HCT116 (cell line): ENCODE results near the gene HOMER1. TPM values are rescaled to one million over a fixed set of nuclear protein-coding genes. Genes with fewer than 3 reads are reported as not detected.

Source experiments
- ATAC-seq: fragments of 200-7000 bp; cut with Tn5 transposase; 2 replicates; pipeline ENCODE4 v1.9.1; 2020; ENCODE audit warnings: mild to moderate bottlenecking, moderate library complexity
- BruUV-seq: library from RNA; stranded (reverse); fragments of 400-500 nt; replicated peaks from 2 replicates; lab custom pipeline; 2021; lab: Mats Ljungman, UMichigan
- CTCF ChIA-PET: fragments of 300-600 bp; sonication (Branson Sonifier 250); formaldehyde crosslinking; loops from one replicate; lab custom pipeline; 2021; ENCODE audit warnings: antibody characterized with exemption; lab: Charles Lee
- POLR2A ChIA-PET: fragments of 300-600, 350-600 bp; sonication (Branson Sonifier 250); formaldehyde crosslinking; loops from one replicate; lab custom pipeline; 2021; ENCODE audit warnings: antibody characterized with exemption; lab: Charles Lee
- RAD21 ChIA-PET, 2 experiments: fragments of 300-600 bp; sonication (Branson Sonifier 250); formaldehyde crosslinking; loops; one replicate each; lab custom pipeline; 2023; ENCODE audit warnings: low total read pairs in 2 of 2; ENCODE audit not compliant: uncharacterized antibody in 2 of 2, unreplicated experiment in 2 of 2, low non-redundant PET in 1 of 2; lab: Charles Lee
- DNase-seq: peaks from one replicate; pipeline ENCODE4 v3.0.0-alpha.2; 2010; ENCODE audit warnings: low read depth, low spot score
- H2AFZ ChIP-seq: fragments of 200-600 bp; shearing (Covaris generic), sonication (generic); 2 replicates; pipeline ENCODE4 v1.6.1; 2017; ENCODE audit warnings: low read depth, mixed run types, mixed read lengths, antibody characterized with exemption, low read length; ENCODE audit not compliant: poor library complexity, severe bottlenecking
- H3K27ac ChIP-seq: 2 replicates; pipeline ENCODE4 v1.5.1; 2012; ENCODE audit warnings: low read depth, low read length
- H3K27me3 ChIP-seq: fragments of 200-600 bp; sonication (generic); 2 replicates; pipeline ENCODE4 v1.6.1; 2016; ENCODE audit warnings: mixed run types, low read length, mixed read lengths; ENCODE audit not compliant: insufficient read depth
- H3K36me3 ChIP-seq, 2 experiments: fragments of 200-500 bp in 1 of 2; fragments of 200-600 bp in 1 of 2; sonication (Bioruptor generic) in 1 of 2; sonication (generic) in 1 of 2; 2 replicates each; pipeline versions ENCODE4 v1.5.1 to v1.6.1; 2014 to 2016; ENCODE audit warnings: low read length in 2 of 2, inconsistent platforms in 1 of 2, mixed read lengths in 1 of 2, mixed run types in 1 of 2; ENCODE audit not compliant: insufficient read depth in 2 of 2, control insufficient read depth in 1 of 2
- H3K4me1 ChIP-seq, 2 experiments: fragments of 200-600 bp in 1 of 2; sonication (generic) in 1 of 2; 2 replicates each; pipeline versions ENCODE4 v1.5.1 to v1.6.1; 2012 to 2017; ENCODE audit warnings: low read length in 2 of 2, inconsistent platforms in 1 of 2, mild to moderate bottlenecking in 1 of 2, mixed read lengths in 1 of 2, mixed run types in 1 of 2, moderate library complexity in 1 of 2; ENCODE audit not compliant: insufficient read depth in 2 of 2, control insufficient read depth in 1 of 2
- H3K4me2 ChIP-seq: fragments of 200-600 bp; sonication (generic); 2 replicates; pipeline ENCODE4 v1.6.1; 2017; ENCODE audit warnings: mixed run types, low read length, mixed read lengths
- H3K4me3 ChIP-seq, 2 experiments: fragments of 200-600 bp in 1 of 2; sonication (generic) in 1 of 2; replicated peaks in 1 of 2; 2 replicates each; pipeline ENCODE4 v1.5.1; 2011 to 2016; ENCODE audit warnings: low read length in 2 of 2, control low read depth in 1 of 2, low read depth in 1 of 2, mild to moderate bottlenecking in 1 of 2, mixed read lengths in 1 of 2, mixed run types in 1 of 2
- H3K79me2 ChIP-seq: fragments of 200-600 bp; sonication (generic); 2 replicates; pipeline ENCODE4 v1.6.1; 2017; ENCODE audit warnings: mild to moderate bottlenecking, mixed run types, low read length, moderate library complexity, mixed read lengths; ENCODE audit not compliant: insufficient read depth
- H3K9ac ChIP-seq: fragments of 200-600 bp; sonication (generic); 2 replicates; pipeline ENCODE4 v1.6.1; 2016; ENCODE audit warnings: low read length, mixed read lengths
- H3K9me2 ChIP-seq: fragments of 200-600 bp; sonication (generic), shearing (Covaris generic); 2 replicates; pipeline ENCODE4 v1.6.1; 2017; ENCODE audit warnings: mixed run types, mild to moderate bottlenecking, moderate library complexity; ENCODE audit not compliant: insufficient read depth
- H3K9me3 ChIP-seq, 2 experiments: fragments of 200-500 bp in 1 of 2; fragments of 200-600 bp in 1 of 2; sonication (Bioruptor generic) in 1 of 2; sonication (generic) in 1 of 2; 2 replicates each; pipeline ENCODE4 v1.6.1; 2014 to 2017; ENCODE audit warnings: low read length in 2 of 2, mixed read lengths in 2 of 2, inconsistent platforms in 1 of 2, low read depth in 1 of 2, mild to moderate bottlenecking in 1 of 2, mixed run types in 1 of 2, moderate library complexity in 1 of 2; ENCODE audit not compliant: control insufficient read depth in 1 of 2, insufficient read depth in 1 of 2
- H4K20me1 ChIP-seq: fragments of 200-600 bp; sonication (generic), shearing (Covaris generic); 2 replicates; pipeline ENCODE4 v1.6.1; 2017; ENCODE audit warnings: mixed run types, mild to moderate bottlenecking, moderate library complexity; ENCODE audit not compliant: insufficient read depth
- CBX3 ChIP-seq: IDR thresholded peaks from 2 replicates; pipeline ENCODE4 v1.6.1; 2012; ENCODE audit warnings: low read depth
- CEBPB ChIP-seq: IDR thresholded peaks from 2 replicates; pipeline ENCODE4 v1.6.1; 2012; ENCODE audit warnings: low read depth
- ELF1 ChIP-seq: IDR thresholded peaks from 2 replicates; pipeline ENCODE4 v1.6.1; 2012; ENCODE audit warnings: low read depth, borderline replicate concordance
- JUND ChIP-seq: IDR thresholded peaks from 2 replicates; pipeline ENCODE4 v1.6.1; 2012
- MAX ChIP-seq: IDR thresholded peaks from 2 replicates; pipeline ENCODE4 v1.6.1; 2012
- YY1 ChIP-seq: IDR thresholded peaks from 2 replicates; pipeline ENCODE4 v1.6.1; 2011; ENCODE audit warnings: low read length, low read depth, moderate library complexity, mild to moderate bottlenecking; ENCODE audit not compliant: insufficient replicate concordance; ENCODE audit errors: extremely low read depth
- ZBTB33 ChIP-seq: IDR thresholded peaks from 2 replicates; pipeline ENCODE4 v1.6.1; 2011; ENCODE audit warnings: mild to moderate bottlenecking, low read length, moderate library complexity; ENCODE audit not compliant: insufficient replicate concordance; ENCODE audit errors: extremely low read depth
- ZNF274 ChIP-seq: fragments of 200-500 bp; sonication (Bioruptor generic); IDR thresholded peaks from 2 replicates; pipeline ENCODE4 v1.6.1; 2014; ENCODE audit warnings: mild to moderate bottlenecking, low read depth, low read length, inconsistent platforms
- intact Hi-C: fragments of 100-400 bp; cut with micrococcal nuclease; formaldehyde crosslinking; loops from 2 replicates; pipeline ENCODE4 v1.10.0; 2022
- total RNA-seq: library from RNA; stranded (reverse); gene quantifications from one replicate; pipeline ENCODE4 v1.2.1, GENCODE V29; 2021; ENCODE audit not compliant: unreplicated experiment

HOMER1 gene
- total RNA-seq, 1 experiment from 2014 or later = 21.4 TPM

- no peaks in the 10 kb centered on the region for H3K4me1 ChIP-seq
- no peak for DNase-seq
- POLR2A ChIA-PET = no interaction called here
- H4K20me1 ChIP-seq = peaks cover 3% of the 10 kb centered on the region; the same call in 1 of the 2 replicates
- peaks cover 12% of the 10 kb centered on the region for H3K79me2 ChIP-seq
- H3K9ac ChIP-seq = no peak overlapping the region
- H3K4me3 ChIP-seq = no peak overlapping the region
- no peak overlapping the region for H2AFZ ChIP-seq
- intact Hi-C loops = no loop called here
- RAD21 ChIA-PET = interaction anchor here in 1 of 2 experiments (1.1 kb wide), 1 partner anchor 21 kb away, joined by 3 read pairs; no protein-coding TSS in a partner anchor
- H3K4me2 ChIP-seq = no peak overlapping the region
- H3K27me3 ChIP-seq = no peaks in the 10 kb centered on the region
- H3K9me3 ChIP-seq = no peaks in the 10 kb centered on the region
- H3K27ac ChIP-seq = no peak overlapping the region
- no peak for ATAC-seq
- no peaks in the 10 kb centered on the region for H3K9me2 ChIP-seq
- no peaks in the 10 kb centered on the region for H3K36me3 ChIP-seq
- CTCF ChIA-PET = no interaction called here
- TF ChIP-seq ZNF274 (no peak), CEBPB (no peak), CBX3 (no peak)
- BruUV-seq = no TSS peak
Measured at GRCh38 chr5:79488058-79488457, 25.9 kb downstream of the HOMER1 start.

- ATAC-seq = no peak
- H3K4me2 ChIP-seq = no peak overlapping the region
- no peaks in the 10 kb centered on the region for H3K36me3 ChIP-seq
- ChIA-PET POLR2A (no interaction called here), CTCF (no interaction called here), RAD21 (no interaction called here)
- no peak overlapping the region for H3K9ac ChIP-seq
- peaks cover 16% of the 10 kb centered on the region for H3K79me2 ChIP-seq
- peaks cover 3% of the 10 kb centered on the region; the same call in 1 of the 2 replicates for H4K20me1 ChIP-seq
- no peak for TF ChIP-seq ELF1
- no peak for TF ChIP-seq MAX
- TF ChIP-seq CBX3 = no peak
- no peak for TF ChIP-seq JUND
- no peak for TF ChIP-seq ZBTB33
- no peak for TF ChIP-seq YY1
- no peaks in the 10 kb centered on the region for H3K27me3 ChIP-seq
- no TSS peak for BruUV-seq
- intact Hi-C loops = no loop called here
- H3K27ac ChIP-seq = no peak overlapping the region
- no peaks in the 10 kb centered on the region for H3K9me2 ChIP-seq
- no peak for DNase-seq
- no peaks in the 10 kb centered on the region for H3K9me3 ChIP-seq
- H2AFZ ChIP-seq = no peak overlapping the region
- no peak overlapping the region for H3K4me3 ChIP-seq
- H3K4me1 ChIP-seq = no peaks in the 10 kb centered on the region
Measured at GRCh38 chr5:79487251-79487650, 26.7 kb downstream of the HOMER1 start.
